Measurements from ENCODE around the gene MARCKSL1.
A peak's percentile ranks its signal among the peaks of the same experiment; 100 is the strongest.

The MARCKSL1 gene

DNA sequence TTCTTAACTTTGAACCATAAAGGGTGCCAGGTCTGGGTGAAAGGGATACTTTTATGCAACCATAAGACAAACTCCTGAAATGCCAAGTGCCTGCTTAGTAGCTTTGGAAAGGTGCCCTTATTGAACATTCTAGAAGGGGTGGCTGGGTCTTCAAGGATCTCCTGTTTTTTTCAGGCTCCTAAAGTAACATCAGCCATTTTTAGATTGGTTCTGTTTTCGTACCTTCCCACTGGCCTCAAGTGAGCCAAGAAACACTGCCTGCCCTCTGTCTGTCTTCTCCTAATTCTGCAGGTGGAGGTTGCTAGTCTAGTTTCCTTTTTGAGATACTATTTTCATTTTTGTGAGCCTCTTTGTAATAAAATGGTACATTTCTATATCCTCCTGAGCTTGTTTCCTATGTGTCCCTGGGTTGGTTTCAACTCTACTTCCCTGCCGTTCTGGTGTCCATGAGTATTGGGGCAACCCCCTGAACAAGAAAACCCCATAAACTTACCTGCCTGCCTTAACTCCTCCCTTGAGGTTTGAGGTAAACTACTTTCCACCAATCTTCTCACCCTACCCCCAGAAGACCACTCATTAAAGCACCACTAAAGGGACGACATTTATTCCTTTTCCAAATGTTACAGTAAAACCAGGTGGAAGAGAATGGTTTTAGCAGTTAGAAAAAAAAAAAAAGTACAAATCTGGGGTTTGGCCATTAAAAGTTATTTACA lies 2.6 kb downstream of the MARCKSL1 start:
- DNase-seq = no peak
- no peak for TF ChIP-seq GATA1 (IDR thresholded peaks at IDR 0.05; ENCODE audit: low read depth, low read length)
- TF ChIP-seq POLR2A (IDR thresholded peaks at IDR 0.05; ENCODE audit: low read length) = no peak

GRCh38 chr1:32332290-32333079 lies 3.5 kb downstream of the MARCKSL1 start:
- no peak for DNase-seq
- TF ChIP-seq POLR2A (IDR thresholded peaks at IDR 0.05; ENCODE audit: low read length) = no peak
- no peak for TF ChIP-seq GATA1 (IDR thresholded peaks at IDR 0.05; ENCODE audit: low read depth, low read length)

DNA sequence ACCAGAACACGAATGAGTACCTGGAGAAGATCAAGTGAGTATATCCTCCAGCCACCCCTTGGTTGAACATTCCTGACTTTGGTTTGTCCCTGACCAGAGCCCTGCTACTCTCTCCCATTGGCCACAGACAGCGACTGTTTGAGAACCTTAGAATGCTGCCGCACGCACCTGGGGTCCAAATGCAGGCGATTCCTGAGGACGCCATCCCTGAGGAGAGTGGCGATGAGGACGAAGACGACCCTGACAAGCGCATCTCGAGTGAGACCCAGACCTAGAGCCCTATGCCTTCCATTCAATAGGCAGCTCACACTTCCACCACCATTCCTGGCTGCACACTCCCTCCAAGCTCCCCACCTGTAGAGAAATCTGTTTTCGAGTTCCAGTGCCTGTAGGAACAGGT lies 4.5 kb downstream of the MARCKSL1 start:
- no peak for DNase-seq
- TF ChIP-seq POLR2A (IDR thresholded peaks at IDR 0.05; ENCODE audit: low read length) (no peak), GATA1 (IDR thresholded peaks at IDR 0.05; ENCODE audit: low read depth, low read length) (no peak)

GRCh38 chr1:32330558-32331151 lies 5.4 kb downstream of the MARCKSL1 start:
- TF ChIP-seq POLR2A (IDR thresholded peaks at IDR 0.05; ENCODE audit: low read length) (no peak), GATA1 (IDR thresholded peaks at IDR 0.05; ENCODE audit: low read depth, low read length) (no peak)

DNA sequence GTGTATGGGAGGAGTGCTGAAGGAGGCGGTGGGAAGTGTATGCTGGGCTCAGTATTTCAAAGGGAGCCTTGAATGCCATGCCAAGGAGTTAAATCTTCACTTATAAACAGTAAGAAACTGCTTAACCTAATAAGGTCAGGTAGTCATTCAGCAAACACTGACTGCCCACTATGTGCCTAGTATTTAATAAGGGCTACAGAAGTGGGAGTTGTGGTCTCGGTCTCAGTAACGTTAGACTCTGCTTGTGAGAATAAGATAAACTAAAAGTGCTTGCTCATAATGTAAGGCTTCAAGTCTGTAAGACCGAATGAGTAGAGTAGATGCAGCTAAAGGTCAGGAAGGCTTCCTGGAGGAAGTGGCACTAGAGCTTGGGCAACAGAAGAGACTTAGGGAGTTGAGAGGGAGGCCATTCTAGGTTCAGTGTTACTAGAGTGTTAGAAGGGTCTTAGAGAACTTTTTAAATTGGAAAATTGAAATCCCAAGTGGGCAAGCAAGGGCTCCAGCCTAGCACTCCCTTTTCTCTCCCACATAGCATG lies 6.0 kb downstream of the MARCKSL1 start:
- no peak for TF ChIP-seq POLR2A (IDR thresholded peaks at IDR 0.05; ENCODE audit: low read length)
- TF ChIP-seq GATA1 (IDR thresholded peaks at IDR 0.05; ENCODE audit: low read depth, low read length) = no peak
- no peak for DNase-seq

More at GRCh38 chr1:32330558-32331151, 5.4 kb downstream of the MARCKSL1 start:
- no peak for DNase-seq

DNA sequence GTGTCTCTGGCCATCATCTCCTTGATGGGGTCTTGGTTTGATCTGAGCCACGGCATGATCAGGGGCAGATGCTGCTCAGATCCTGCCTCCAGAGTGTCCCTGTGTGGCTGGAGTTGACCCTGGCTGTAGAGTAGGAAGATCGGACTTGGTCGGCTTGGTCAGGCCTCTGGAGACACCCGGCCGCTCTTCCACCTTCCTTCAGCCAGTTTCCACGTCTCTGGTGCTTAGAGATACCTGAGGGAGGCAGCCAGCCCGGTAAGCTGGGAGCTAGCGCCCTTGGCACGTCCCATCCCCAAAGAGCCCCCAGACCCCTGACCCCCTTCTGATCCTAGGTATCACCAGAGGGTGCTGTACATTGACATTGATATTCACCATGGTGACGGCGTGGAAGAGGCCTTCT lies 8.8 kb downstream of the MARCKSL1 start:
- TF ChIP-seq GATA1 (IDR thresholded peaks at IDR 0.05; ENCODE audit: low read depth, low read length) = no peak
- TF ChIP-seq POLR2A (IDR thresholded peaks at IDR 0.05; ENCODE audit: low read length) = no peak
- no peak for DNase-seq

DNA sequence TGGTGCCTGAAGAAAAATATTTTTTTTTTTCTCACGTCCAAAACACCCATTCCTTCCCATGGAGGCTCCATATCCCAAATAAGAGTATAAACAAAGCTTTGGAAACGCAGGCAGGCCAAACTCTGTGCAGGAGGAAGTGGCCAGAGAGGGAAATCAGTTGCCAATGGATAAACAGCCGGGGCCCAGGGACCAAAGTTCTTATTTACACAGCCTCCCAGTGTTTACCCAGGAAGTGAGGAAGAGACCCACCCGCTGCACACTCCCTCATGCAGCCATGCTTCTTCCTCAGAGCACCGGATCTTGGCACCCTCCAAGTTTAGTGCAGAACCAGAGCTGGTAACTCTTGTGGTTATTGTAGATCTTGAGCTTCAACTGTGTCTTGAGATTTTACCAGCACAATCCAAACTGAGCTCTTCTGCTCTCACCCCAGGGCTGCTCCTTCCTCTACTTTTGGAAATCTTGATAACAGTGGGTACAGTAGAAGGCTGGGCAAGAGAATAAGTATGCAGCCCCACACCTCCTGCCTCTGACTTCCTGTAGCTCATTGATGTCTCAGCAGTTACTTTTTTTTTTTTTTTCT lies 14.2 kb downstream of the MARCKSL1 start:
- no peak for DNase-seq
- no peak for TF ChIP-seq GATA1 (IDR thresholded peaks at IDR 0.05; ENCODE audit: low read depth, low read length)
- no peak for TF ChIP-seq POLR2A (IDR thresholded peaks at IDR 0.05; ENCODE audit: low read length)

GRCh38 chr1:32318127-32318869 lies 17.7 kb downstream of the MARCKSL1 start:
- no peak for DNase-seq
- TF ChIP-seq POLR2A (IDR thresholded peaks at IDR 0.05; ENCODE audit: low read length) (no peak), GATA1 (IDR thresholded peaks at IDR 0.05; ENCODE audit: low read depth, low read length) (no peak)

GRCh38 chr1:32316903-32317277 lies 19.1 kb downstream of the MARCKSL1 start:
- no peak for TF ChIP-seq GATA1 (IDR thresholded peaks at IDR 0.05; ENCODE audit: low read depth, low read length)
- TF ChIP-seq POLR2A (IDR thresholded peaks at IDR 0.05; ENCODE audit: low read length) = no peak

GRCh38 chr1:32311709-32312393 lies 24.2 kb downstream of the MARCKSL1 start:
- DNase-seq = peak in 1 of 2 experiments; percentile 14
- TF ChIP-seq GATA1 (IDR thresholded peaks at IDR 0.05; ENCODE audit: low read depth, low read length) (no peak), POLR2A (IDR thresholded peaks at IDR 0.05; ENCODE audit: low read length) (no peak)

More at GRCh38 chr1:32316903-32317277, 19.1 kb downstream of the MARCKSL1 start:
- DNase-seq = no peak

- no peak for TF ChIP-seq GATA1 (IDR thresholded peaks at IDR 0.05; ENCODE audit: low read depth, low read length)
- no peak for TF ChIP-seq POLR2A (IDR thresholded peaks at IDR 0.05; ENCODE audit: low read length)
- peak in 1 of 2 experiments; percentile 12 for DNase-seq
Observed at GRCh38 chr1:32309960-32310359, 26.1 kb downstream of the MARCKSL1 start.

- peak; percentile 41 to 52 for DNase-seq
Observed at GRCh38 chr1:32307324-32307723, 28.7 kb downstream of the MARCKSL1 start.

More at GRCh38 chr1:32307324-32307723, 28.7 kb downstream of the MARCKSL1 start:
- TF ChIP-seq GATA1 (IDR thresholded peaks at IDR 0.05; ENCODE audit: low read depth, low read length) (no peak), POLR2A (IDR thresholded peaks at IDR 0.05; ENCODE audit: low read length) (no peak)

Data from erythroblast (primary cell).